ENCODE results near the gene MYBPC2.

GRCh38 chr19:50495020-50495531 is 62.4 kb downstream of the MYBPC2 start:
- TF ChIP-seq CTCF (conservative IDR thresholded peaks at IDR 0.05 in 1 of 2, IDR thresholded peaks at IDR 0.05 in 1 of 2; ENCODE audit: extremely low read depth in 1 of 2, insufficient read depth in 1 of 2, low read depth in 1 of 2, low read length in 2 of 2) (no peak), EZH2 (IDR thresholded peaks at IDR 0.05; ENCODE audit: borderline replicate concordance, low read length) (no peak)
